Ascending aorta (tissue), 2 donors: Measurements from ENCODE around the gene PIK3CA. TPM values are rescaled to one million over a fixed set of nuclear protein-coding genes. Genes with fewer than 3 reads are reported as not detected.
"Not testable (repeated sequence)": the region's sequence is repeated elsewhere in the genome, so short reads cannot be mapped to it uniquely, and the experiment has no call there.

Experiments
- DNase-seq, 2 donors: peaks; one replicate each; pipeline ENCODE4 v3.0.0-alpha.2; 2019; ENCODE audit warnings: low spot score in 2 of 2
- H3K27ac ChIP-seq, 2 donors: fragments of 200-600 bp; sonication (generic); one replicate each; pipeline ENCODE4 v1.5.1; 2016 to 2017; ENCODE audit warnings: mild to moderate bottlenecking in 1 of 2
- H3K27me3 ChIP-seq: fragments of 200-600 bp; sonication (generic); one replicate; pipeline ENCODE4 v1.5.1; 2017
- H3K36me3 ChIP-seq, 2 donors: fragments of 200-600 bp; sonication (generic); one replicate each; pipeline ENCODE4 v1.5.1; 2016
- H3K4me1 ChIP-seq, 2 donors: fragments of 200-600 bp; sonication (generic); one replicate each; pipeline ENCODE4 v1.5.1; 2016 to 2017; ENCODE audit warnings: mild to moderate bottlenecking in 1 of 2
- H3K4me3 ChIP-seq, 2 donors: fragments of 200-600 bp; sonication (generic); one replicate each; pipeline ENCODE4 v1.5.1; 2016 to 2017; ENCODE audit warnings: mild to moderate bottlenecking in 1 of 2
- H3K9me3 ChIP-seq, 2 donors: fragments of 200-600 bp; sonication (generic); one replicate each; pipeline ENCODE4 v1.5.1; 2016
- CTCF ChIP-seq, 3 experiments: fragments of 200-600 bp in 2 of 3; fragments of 450-650 bp in 1 of 3; sonication (generic) in 2 of 3; IDR thresholded peaks; one replicate each; pipeline ENCODE4 v1.5.1; 2016 to 2019; ENCODE audit warnings: antibody characterized with exemption in 3 of 3, mild to moderate bottlenecking in 1 of 3, moderate library complexity in 1 of 3
- intact Hi-C: fragments of 100-400 bp; cut with DNase I; formaldehyde crosslinking; loops from one replicate; pipeline ENCODE4 v1.15.1; 2023
- total RNA-seq: library from RNA; depleted of rRNA; stranded (reverse); fragments of >200 nt; gene quantifications from one replicate; pipeline ENCODE4 v1.1.0, GENCODE V29; 2016

The PIK3CA gene
- total RNA-seq, 1 donor from 2014 or later, result 12.7 TPM

- H3K27ac ChIP-seq, result no peak overlapping the region
- no peaks in the 10 kb centered on the region for H3K27me3 ChIP-seq
- no peak for TF ChIP-seq CTCF (IDR thresholded peaks at IDR 0.05)
- H3K4me3 ChIP-seq, result no peak overlapping the region
- H3K9me3 ChIP-seq, result no peaks in the 10 kb centered on the region
- intact Hi-C loops, result no loop called here
- peaks cover 15 to 46% of the 10 kb centered on the region in 2 donors for H3K36me3 ChIP-seq
- DNase-seq, result no peak
- H3K4me1 ChIP-seq, result no peaks in the 10 kb centered on the region
Observed at GRCh38 chr3:179229177-179229576, 81.0 kb downstream of the PIK3CA start.

- Histone ChIP-seq H3K9me3 (no peaks in the 10 kb centered on the region), H3K27me3 (no peaks in the 10 kb centered on the region), H3K27ac (no peak overlapping the region), H3K4me3 (no peak overlapping the region), H3K4me1 (no peaks in the 10 kb centered on the region), H3K36me3 (peaks cover 12 to 33% of the 10 kb centered on the region in 2 donors)
- no peak for TF ChIP-seq CTCF (IDR thresholded peaks at IDR 0.05)
- intact Hi-C loops, result no loop called here
- no peak for DNase-seq
Observed at GRCh38 chr3:179233043-179233442, 84.9 kb downstream of the PIK3CA start.

- Histone ChIP-seq H3K36me3 (peaks cover 12 to 31% of the 10 kb centered on the region in 2 donors), H3K4me1 (no peaks in the 10 kb centered on the region), H3K4me3 (no peak overlapping the region), H3K27ac (no peak overlapping the region), H3K27me3 (no peaks in the 10 kb centered on the region), H3K9me3 (no peaks in the 10 kb centered on the region)
- intact Hi-C loops, result no loop called here
- no peak for DNase-seq
- TF ChIP-seq CTCF (IDR thresholded peaks at IDR 0.05), result no peak
Observed at GRCh38 chr3:179234199-179234598, 86.0 kb downstream of the PIK3CA start.

- Histone ChIP-seq H3K36me3 (peaks cover 4 to 13% of the 10 kb centered on the region in 2 donors), H3K27me3 (no peaks in the 10 kb centered on the region), H3K4me1 (no peaks in the 10 kb centered on the region), H3K27ac (no peak overlapping the region), H3K9me3 (no peaks in the 10 kb centered on the region), H3K4me3 (no peak overlapping the region)
- no peak for TF ChIP-seq CTCF (IDR thresholded peaks at IDR 0.05)
- intact Hi-C loops, result no loop called here
- no peak for DNase-seq
Observed at GRCh38 chr3:179236669-179237301, 88.6 kb downstream of the PIK3CA start.

GRCh38 chr3:179240299-179240698 is 92.1 kb downstream of the PIK3CA start:
- H3K27ac ChIP-seq, H3K9me3 ChIP-seq, H3K27me3 ChIP-seq, H3K36me3 ChIP-seq, intact Hi-C loops, H3K4me3 ChIP-seq, DNase-seq, H3K4me1 ChIP-seq: not testable (repeated sequence)

GRCh38 chr3:179242859-179243258 is 94.7 kb downstream of the PIK3CA start:
- H3K36me3 ChIP-seq, result peaks cover 0 to 11% of the 10 kb centered on the region in 2 donors
- H3K27ac ChIP-seq, H3K4me3 ChIP-seq, intact Hi-C loops, H3K27me3 ChIP-seq, H3K4me1 ChIP-seq, H3K9me3 ChIP-seq, DNase-seq: not testable (repeated sequence)

- Histone ChIP-seq H3K27ac (no peak overlapping the region), H3K4me3 (no peak overlapping the region), H3K4me1 (no peaks in the 10 kb centered on the region), H3K9me3 (no peaks in the 10 kb centered on the region), H3K27me3 (no peaks in the 10 kb centered on the region), H3K36me3 (peaks cover under 1 to 20% of the 10 kb centered on the region in 2 donors)
- intact Hi-C loops, result no loop called here
- DNase-seq, result no peak
- no peak for TF ChIP-seq CTCF (IDR thresholded peaks at IDR 0.05)
Observed at GRCh38 chr3:179244878-179245277, 96.7 kb downstream of the PIK3CA start.
